ENCODE measurements around the gene GPRIN1. TPM values are rescaled to one million over a fixed set of nuclear protein-coding genes. Genes with fewer than 3 reads are reported as not detected.
A peak's percentile ranks its signal among the peaks of the same experiment; 100 is the strongest.

Gene GPRIN1
- total RNA-seq, 4 donors from 2014 or later, result 0.37 to 1.9 (median 0.90) TPM

DNA sequence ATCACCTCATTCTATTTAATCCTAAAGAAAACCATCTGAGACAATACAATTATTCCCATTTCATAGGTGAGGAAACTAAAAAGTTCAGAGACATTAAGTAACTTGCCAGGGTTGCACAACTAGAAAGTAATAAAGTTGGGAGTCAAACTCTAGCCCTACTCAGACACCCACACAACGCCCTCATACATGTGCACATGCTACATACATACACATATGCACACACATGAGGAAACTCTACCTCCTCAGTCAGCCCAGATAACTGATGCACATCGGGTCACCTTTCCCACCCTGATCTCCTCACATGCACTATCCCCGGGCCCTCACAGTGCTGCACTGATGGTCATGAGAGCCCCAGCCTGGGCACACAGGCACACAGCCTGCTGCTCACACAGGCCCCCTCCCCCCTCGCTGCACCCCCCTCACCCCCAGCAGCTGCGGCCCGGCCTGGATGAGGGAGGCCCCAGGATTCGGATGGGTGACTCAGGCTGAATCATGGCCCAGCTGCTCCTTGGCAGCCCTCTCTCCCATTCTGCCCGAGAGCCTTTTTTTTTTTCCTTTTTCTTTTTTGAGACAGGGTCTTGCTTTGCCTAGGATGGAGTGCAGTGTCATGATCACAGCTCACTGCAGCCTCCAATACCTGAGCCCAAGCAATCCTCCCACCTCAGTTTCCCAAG is 5.0 kb upstream of the GPRIN1 start:
- ATAC-seq (ENCODE audit: low FRiP score), result no peak

DNA sequence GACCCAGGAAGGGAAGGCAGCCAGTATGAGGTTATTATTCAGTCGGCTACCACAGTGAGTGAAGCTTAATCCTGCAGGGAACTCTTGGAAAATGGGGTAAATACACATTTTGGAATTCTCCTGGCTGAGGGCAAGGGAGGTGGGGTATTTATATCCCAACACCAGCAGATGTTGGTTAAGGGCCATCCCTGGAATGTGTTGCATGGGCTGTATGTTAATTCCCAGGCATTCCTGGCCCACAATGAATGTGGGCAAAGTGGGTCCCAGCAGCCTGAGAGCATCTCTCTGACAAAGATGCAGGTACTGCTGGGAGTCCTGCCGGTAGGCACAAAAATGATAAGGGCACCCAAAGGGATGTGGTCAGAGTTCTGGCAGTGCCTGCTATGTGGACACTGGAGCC is 2.9 kb upstream of the GPRIN1 start:
- ATAC-seq (ENCODE audit: low FRiP score) (no peak), DNase-seq (ENCODE audit: low spot score) (no peak)
- TF ChIP-seq, protein P1, sequence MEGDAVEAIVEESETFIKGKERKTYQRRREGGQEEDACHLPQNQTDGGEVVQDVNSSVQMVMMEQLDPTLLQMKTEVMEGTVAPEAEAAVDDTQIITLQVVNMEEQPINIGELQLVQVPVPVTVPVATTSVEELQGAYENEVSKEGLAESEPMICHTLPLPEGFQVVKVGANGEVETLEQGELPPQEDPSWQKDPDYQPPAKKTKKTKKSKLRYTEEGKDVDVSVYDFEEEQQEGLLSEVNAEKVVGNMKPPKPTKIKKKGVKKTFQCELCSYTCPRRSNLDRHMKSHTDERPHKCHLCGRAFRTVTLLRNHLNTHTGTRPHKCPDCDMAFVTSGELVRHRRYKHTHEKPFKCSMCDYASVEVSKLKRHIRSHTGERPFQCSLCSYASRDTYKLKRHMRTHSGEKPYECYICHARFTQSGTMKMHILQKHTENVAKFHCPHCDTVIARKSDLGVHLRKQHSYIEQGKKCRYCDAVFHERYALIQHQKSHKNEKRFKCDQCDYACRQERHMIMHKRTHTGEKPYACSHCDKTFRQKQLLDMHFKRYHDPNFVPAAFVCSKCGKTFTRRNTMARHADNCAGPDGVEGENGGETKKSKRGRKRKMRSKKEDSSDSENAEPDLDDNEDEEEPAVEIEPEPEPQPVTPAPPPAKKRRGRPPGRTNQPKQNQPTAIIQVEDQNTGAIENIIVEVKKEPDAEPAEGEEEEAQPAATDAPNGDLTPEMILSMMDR (IDR thresholded peaks at IDR 0.05), result no peak

More for the DNA sequence above, 5.0 kb upstream of the GPRIN1 start:
- TF ChIP-seq, protein P1 (IDR thresholded peaks at IDR 0.05), result no peak
- DNase-seq (ENCODE audit: low spot score), result no peak

DNA sequence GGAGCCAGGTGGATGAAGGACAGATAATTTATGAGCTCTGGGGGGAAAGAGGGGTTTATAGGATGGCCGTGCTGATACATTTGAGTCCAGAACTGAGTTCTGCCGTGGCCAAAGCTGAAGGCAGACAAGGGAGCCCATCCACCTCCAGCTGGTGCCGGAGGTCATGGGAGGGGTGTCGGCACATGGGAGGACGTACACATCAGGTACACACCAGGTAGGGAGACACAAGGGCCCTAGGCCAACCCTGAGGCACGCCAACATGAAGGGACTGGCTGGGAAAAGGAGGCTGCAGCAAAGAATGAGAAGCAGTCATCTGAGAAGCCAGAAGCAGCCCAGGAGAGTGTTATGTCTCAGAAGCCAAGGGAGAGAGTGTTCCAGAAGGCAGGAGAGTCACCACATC is 2.1 kb upstream of the GPRIN1 start:
- DNase-seq (ENCODE audit: low spot score), result no peak
- no peak for ATAC-seq (ENCODE audit: low FRiP score)

DNA sequence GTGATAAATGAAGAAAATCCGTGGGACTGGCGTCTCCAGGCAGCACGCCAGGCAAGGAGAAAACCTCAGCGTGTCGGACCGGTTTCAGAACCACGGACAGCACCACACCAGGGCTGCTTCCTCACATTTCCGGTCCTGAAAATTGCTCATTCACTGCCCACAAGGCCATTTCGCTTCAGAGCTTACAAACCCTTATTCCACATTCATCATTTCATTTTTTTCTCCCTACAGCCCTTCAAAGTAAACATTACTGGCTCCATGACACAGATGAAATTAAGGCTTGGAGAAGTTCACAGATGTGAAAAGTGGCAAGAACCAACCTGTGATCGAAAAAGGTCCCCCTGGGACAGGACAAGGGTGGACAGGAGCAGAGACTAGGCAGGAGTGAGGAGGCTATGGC is 1.5 kb upstream of the GPRIN1 start:
- TF ChIP-seq, protein P1 (IDR thresholded peaks at IDR 0.05), result no peak
- ATAC-seq (ENCODE audit: low FRiP score) (no peak), DNase-seq (ENCODE audit: low spot score) (peak; percentile 59)

More for the DNA sequence above, 2.1 kb upstream of the GPRIN1 start:
- TF ChIP-seq, protein P1 (IDR thresholded peaks at IDR 0.05), result no peak

DNA sequence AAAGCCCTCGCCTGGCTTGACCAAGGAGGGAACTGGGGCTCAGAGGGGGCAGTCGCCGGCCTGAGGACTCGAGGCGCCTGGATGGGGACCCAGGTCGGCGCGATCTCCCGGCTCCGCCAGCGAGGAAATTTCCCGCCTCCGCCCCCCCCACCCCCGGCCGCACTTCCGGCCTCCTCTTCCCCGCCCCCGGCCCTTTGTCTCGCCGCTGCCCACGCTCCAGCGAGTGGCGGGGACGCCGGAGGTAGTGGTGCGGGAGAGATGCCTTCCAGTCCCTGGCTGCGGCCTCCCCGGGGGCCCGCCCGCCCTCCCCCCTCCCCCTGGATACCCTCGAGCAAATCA is 448 bp upstream of the GPRIN1 start:
- no peak for ATAC-seq (ENCODE audit: low FRiP score)
- TF ChIP-seq, protein P1 (IDR thresholded peaks at IDR 0.05), result no peak
- no peak for DNase-seq (ENCODE audit: low spot score)

DNA sequence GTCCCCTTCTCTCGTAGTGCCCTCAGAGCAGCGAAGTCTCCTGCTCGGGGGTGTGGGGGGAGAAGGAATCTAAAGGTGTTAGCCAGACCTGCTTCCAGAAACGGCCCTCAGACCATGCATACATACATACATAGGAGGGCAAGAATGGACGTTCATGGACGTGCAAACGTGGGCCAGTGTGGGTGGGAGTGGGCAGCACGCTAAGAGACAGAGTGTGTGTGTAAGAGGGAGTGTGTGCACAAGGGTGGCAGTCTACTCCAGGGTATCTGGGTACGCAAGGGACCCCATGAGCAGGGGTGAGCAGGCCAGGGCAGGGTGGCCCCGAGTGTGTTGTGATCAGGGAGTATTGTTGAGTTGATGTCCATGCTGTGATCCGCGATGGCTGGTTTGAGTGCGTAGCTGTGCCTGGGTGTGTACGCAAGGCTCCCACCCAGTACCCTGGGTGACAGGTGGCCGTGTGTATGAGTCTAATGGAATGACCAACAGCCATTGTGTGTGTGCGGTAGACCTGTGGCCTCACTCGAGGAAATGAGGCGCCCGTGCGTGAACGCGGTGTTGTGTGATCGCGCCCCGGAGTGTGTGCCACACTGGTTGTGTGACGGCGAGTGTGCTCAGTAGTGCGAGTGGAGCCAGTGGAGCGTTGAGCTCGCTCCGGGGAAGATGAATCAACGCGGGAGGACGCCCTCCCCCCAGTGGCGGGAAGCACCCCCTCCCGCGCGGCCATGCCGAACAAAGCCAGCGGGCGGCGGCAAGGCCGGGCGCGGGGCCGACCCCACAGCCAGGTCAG is 826 bp downstream of the GPRIN1 start:
- ATAC-seq (ENCODE audit: low FRiP score), result peak; percentile 12
- TF ChIP-seq, protein P1 (IDR thresholded peaks at IDR 0.05), result no peak
- DNase-seq (ENCODE audit: low spot score), result no peak
